Measurements from ENCODE around the gene SP100. TPM values are rescaled to one million over a fixed set of nuclear protein-coding genes. Genes with fewer than 3 reads are reported as not detected.
A peak's percentile ranks its signal among the peaks of the same experiment; 100 is the strongest.

Gene SP100
- total RNA-seq, 1 donor = 137 TPM

GRCh38 chr2:230570987-230571386 lies 155.0 kb downstream of the SP100 start:
- Histone ChIP-seq H4K20me1 (ENCODE audit: insufficient read depth, low read length) (no peaks in the 10 kb centered on the region), H3K9me3 (ENCODE audit: low read depth, low read length) (no peaks in the 10 kb centered on the region), H3K27me3 (ENCODE audit: insufficient read depth, low read length) (no peaks in the 10 kb centered on the region), H3K4me1 (ENCODE audit: insufficient read depth, low read length) (no peaks in the 10 kb centered on the region), H3K36me3 (ENCODE audit: insufficient read depth, low read length) (no peaks in the 10 kb centered on the region), H3K4me3 (ENCODE audit: insufficient read depth, low read length) (no peak overlapping the region), H3K4me2 (ENCODE audit: insufficient read depth, low read length) (no peak overlapping the region), H3K79me2 (ENCODE audit: insufficient read depth, low read length) (no peaks in the 10 kb centered on the region), H3K27ac (ENCODE audit: low read depth, low read length) (no peak overlapping the region), H2AFZ (ENCODE audit: low read length) (no peak overlapping the region)
- no peak for DNase-seq (ENCODE audit: insufficient read length, low spot score, missing footprints)
- no peak for TF ChIP-seq CTCF (IDR thresholded peaks at IDR 0.05; ENCODE audit: extremely low read depth, low read depth, low read length)

- no peak overlapping the region for H3K4me2 ChIP-seq (ENCODE audit: insufficient read depth, low read length)
- H2AFZ ChIP-seq (ENCODE audit: low read length) = no peak overlapping the region
- no peaks in the 10 kb centered on the region for H3K4me1 ChIP-seq (ENCODE audit: insufficient read depth, low read length)
- DNase-seq (ENCODE audit: insufficient read length, low spot score, missing footprints) = no peak
- H4K20me1 ChIP-seq (ENCODE audit: insufficient read depth, low read length) = no peaks in the 10 kb centered on the region
- H3K27ac ChIP-seq (ENCODE audit: low read depth, low read length) = no peak overlapping the region
- H3K27me3 ChIP-seq (ENCODE audit: insufficient read depth, low read length) = peaks cover 4% of the 10 kb centered on the region
- H3K4me3 ChIP-seq (ENCODE audit: insufficient read depth, low read length) = no peak overlapping the region
- H3K36me3 ChIP-seq (ENCODE audit: insufficient read depth, low read length) = no peaks in the 10 kb centered on the region
- H3K79me2 ChIP-seq (ENCODE audit: insufficient read depth, low read length) = no peaks in the 10 kb centered on the region
- no peak for TF ChIP-seq CTCF (IDR thresholded peaks at IDR 0.05; ENCODE audit: extremely low read depth, low read depth, low read length)
- H3K9me3 ChIP-seq (ENCODE audit: low read depth, low read length) = no peaks in the 10 kb centered on the region
Measured at GRCh38 chr2:230575642-230576324, 159.8 kb downstream of the SP100 start.

GRCh38 chr2:230577114-230577513 lies 161.1 kb downstream of the SP100 start:
- Histone ChIP-seq H3K4me1 (ENCODE audit: insufficient read depth, low read length) (no peaks in the 10 kb centered on the region), H3K27me3 (ENCODE audit: insufficient read depth, low read length) (peaks cover 4% of the 10 kb centered on the region), H3K4me3 (ENCODE audit: insufficient read depth, low read length) (no peak overlapping the region), H3K79me2 (ENCODE audit: insufficient read depth, low read length) (no peaks in the 10 kb centered on the region), H3K4me2 (ENCODE audit: insufficient read depth, low read length) (no peak overlapping the region), H3K36me3 (ENCODE audit: insufficient read depth, low read length) (no peaks in the 10 kb centered on the region), H3K9me3 (ENCODE audit: low read depth, low read length) (no peaks in the 10 kb centered on the region), H2AFZ (ENCODE audit: low read length) (no peak overlapping the region), H3K27ac (ENCODE audit: low read depth, low read length) (no peak overlapping the region), H4K20me1 (ENCODE audit: insufficient read depth, low read length) (no peaks in the 10 kb centered on the region)
- DNase-seq (ENCODE audit: insufficient read length, low spot score, missing footprints) = no peak
- no peak for TF ChIP-seq CTCF (IDR thresholded peaks at IDR 0.05; ENCODE audit: extremely low read depth, low read depth, low read length)

- H4K20me1 ChIP-seq (ENCODE audit: insufficient read depth, low read length) = no peaks in the 10 kb centered on the region
- H3K4me2 ChIP-seq (ENCODE audit: insufficient read depth, low read length) = no peak overlapping the region
- peaks cover 4% of the 10 kb centered on the region for H3K27me3 ChIP-seq (ENCODE audit: insufficient read depth, low read length)
- TF ChIP-seq CTCF (IDR thresholded peaks at IDR 0.05; ENCODE audit: extremely low read depth, low read depth, low read length) = no peak
- H3K4me1 ChIP-seq (ENCODE audit: insufficient read depth, low read length) = no peaks in the 10 kb centered on the region
- no peak for DNase-seq (ENCODE audit: insufficient read length, low spot score, missing footprints)
- peak overlapping the region; percentile 10 for H2AFZ ChIP-seq (ENCODE audit: low read length)
- H3K9me3 ChIP-seq (ENCODE audit: low read depth, low read length) = no peaks in the 10 kb centered on the region
- H3K4me3 ChIP-seq (ENCODE audit: insufficient read depth, low read length) = no peak overlapping the region
- H3K27ac ChIP-seq (ENCODE audit: low read depth, low read length) = no peak overlapping the region
- H3K79me2 ChIP-seq (ENCODE audit: insufficient read depth, low read length) = no peaks in the 10 kb centered on the region
- H3K36me3 ChIP-seq (ENCODE audit: insufficient read depth, low read length) = no peaks in the 10 kb centered on the region
Measured at GRCh38 chr2:230578106-230578505, 162.1 kb downstream of the SP100 start.

Data from osteoblast (primary cell).